NOMO-1 (cell line): ENCODE results near the gene FBXO17.
"Not testable (repeated sequence)": the region's sequence is repeated elsewhere in the genome, so short reads cannot be mapped to it uniquely, and the experiment has no call there.

Source experiments
- DNase-seq, 2 experiments: peaks; one replicate each; lab custom pipeline; 2025; ENCODE audit not compliant: unreplicated experiment in 2 of 2; lab: John Stamatoyannopoulos, UW

Gene FBXO17, protein sequence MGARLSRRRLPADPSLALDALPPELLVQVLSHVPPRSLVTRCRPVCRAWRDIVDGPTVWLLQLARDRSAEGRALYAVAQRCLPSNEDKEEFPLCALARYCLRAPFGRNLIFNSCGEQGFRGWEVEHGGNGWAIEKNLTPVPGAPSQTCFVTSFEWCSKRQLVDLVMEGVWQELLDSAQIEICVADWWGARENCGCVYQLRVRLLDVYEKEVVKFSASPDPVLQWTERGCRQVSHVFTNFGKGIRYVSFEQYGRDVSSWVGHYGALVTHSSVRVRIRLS

GRCh38 chr19:38975214-38975860 lies at the start of gene FBXO17:
Gene FBXO17 (minus strand): TSS chr19:38975742. CDS start chr19:38950319, 25,423 bp downstream.
- no peak for DNase-seq

GRCh38 chr19:39024875-39025641 lies 49.5 kb upstream of the FBXO17 start:
- DNase-seq: no peak

DNA sequence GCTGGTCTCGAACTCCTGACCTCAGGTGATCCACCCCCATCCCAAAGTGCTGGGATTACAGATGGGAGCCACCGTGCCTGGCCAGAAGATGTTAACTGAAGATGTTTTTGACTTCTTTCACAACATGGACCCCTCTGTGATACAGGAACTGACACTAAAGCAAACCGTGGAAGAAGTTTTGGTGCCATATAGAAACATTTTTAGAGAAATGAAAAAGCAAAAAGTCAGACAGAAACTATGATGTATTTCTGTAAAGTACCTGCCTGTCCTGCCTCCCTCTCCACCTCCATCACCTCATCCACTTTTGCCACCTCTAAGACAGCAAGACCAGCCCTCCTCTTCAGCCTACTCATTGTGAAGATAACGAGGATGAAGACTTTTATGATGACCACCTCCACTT lies 45.5 kb upstream of the FBXO17 start:
- DNase-seq: no peak

- no peak for DNase-seq
These were observed 42.1 kb upstream of the FBXO17 start for GRCh38 chr19:39017646-39018045.

- no peak for DNase-seq
These were observed 41.5 kb upstream of the FBXO17 start for GRCh38 chr19:39017026-39017425.

GRCh38 chr19:39014037-39014436 lies 38.5 kb upstream of the FBXO17 start:
- no peak for DNase-seq

GRCh38 chr19:39009001-39009400 lies 33.5 kb upstream of the FBXO17 start:
- DNase-seq: no peak

GRCh38 chr19:39008137-39008536 lies 32.6 kb upstream of the FBXO17 start:
- DNase-seq: no peak

DNA sequence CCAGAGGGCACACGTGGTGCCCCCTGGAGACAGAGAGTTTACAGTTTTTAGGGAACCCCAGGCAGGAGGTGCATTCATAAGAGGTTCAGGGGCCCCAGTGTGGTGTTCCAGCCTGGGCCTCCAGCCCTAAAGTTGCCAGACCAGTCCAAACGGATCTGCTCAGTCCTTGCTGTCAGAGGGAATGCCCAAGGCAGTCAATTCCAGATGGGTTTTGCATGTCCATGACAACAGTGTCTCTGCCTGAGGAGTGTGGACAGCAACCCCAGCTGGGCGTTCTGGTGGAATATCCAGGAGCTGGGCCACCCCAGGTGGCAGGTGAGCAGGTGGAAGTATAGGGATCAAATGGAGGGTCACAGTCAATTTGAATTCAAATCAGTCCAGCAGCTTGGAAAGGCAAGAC lies 31.6 kb upstream of the FBXO17 start:
- DNase-seq: no peak

DNA sequence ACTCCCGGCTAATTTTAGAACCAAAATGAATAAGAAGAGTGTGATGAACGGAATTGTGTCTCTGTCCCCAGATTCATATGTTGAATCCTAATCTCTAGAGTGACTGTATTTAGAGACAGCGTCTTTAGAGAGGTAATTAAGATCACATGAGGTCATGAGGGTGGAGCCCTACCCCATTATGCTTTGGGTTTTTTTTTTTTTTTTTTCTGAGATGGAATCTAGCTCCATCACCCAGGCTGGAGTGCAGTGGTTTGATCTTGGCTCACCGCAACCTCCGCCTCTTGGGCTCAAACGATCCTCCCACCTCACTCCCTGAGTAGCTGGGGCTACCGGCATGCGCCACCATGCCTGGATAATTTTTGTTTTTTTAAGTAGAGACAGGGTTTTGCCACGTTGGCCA lies 28.9 kb upstream of the FBXO17 start:
- no peak for DNase-seq

GRCh38 chr19:39003796-39004195 lies 28.3 kb upstream of the FBXO17 start:
- DNase-seq: no peak

- DNase-seq: no peak
These were observed 27.6 kb upstream of the FBXO17 start for GRCh38 chr19:39003188-39003587.

DNA sequence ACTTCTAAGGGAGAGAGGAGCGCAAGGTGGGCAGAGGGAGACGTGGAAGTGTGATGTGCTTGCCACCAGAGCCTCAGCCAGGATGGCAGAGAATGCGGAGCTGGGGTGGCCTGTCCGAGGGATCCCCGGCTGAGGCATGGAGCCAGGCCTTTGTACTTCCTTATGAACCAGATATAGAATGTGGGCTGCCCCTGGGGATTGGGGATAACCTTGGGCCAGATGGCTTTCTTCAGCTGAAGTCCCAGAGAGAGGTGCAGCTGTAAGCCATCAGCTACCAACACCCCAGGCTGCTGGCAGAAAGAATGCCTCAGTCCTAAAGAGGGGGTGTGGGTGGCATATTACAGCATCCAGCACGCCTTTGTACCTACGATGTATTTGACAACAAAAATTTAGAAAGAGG lies 25.5 kb upstream of the FBXO17 start:
- DNase-seq: no peak

GRCh38 chr19:38997576-38997975 lies 22.0 kb upstream of the FBXO17 start:
- DNase-seq: not testable (repeated sequence)

GRCh38 chr19:38993271-38993670 lies 17.7 kb upstream of the FBXO17 start:
- no peak for DNase-seq

GRCh38 chr19:38990949-38991697 lies 15.6 kb upstream of the FBXO17 start:
- no peak for DNase-seq

- not testable (repeated sequence) for DNase-seq
These were observed 14.1 kb upstream of the FBXO17 start for GRCh38 chr19:38989614-38990013.

DNA sequence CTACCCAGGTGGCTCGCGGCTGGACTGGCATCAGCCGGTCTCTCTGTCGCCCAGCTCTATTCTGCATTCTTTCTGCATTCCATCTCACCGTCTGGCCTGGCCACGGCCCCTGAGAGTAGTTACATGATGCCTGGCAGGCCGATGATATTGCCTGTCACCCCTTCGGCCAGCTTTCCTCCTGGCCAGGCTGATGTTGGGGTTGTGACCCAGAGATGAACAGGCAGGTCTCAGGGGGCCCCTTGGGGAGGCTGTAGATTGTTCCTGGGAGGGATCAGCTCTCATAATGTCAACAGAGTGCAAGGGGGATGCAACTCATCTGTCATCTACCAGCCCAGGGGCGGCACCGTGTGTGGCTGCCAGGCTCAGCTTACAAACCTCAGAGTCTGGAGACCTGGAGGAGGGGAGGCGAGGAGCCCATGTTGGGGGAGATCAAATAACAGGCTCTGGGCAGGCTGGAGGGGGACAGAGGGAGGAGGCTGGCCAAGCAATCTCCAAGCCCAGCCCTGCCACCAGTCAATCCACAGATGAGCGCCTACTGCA lies 13.6 kb upstream of the FBXO17 start:
- no peak for DNase-seq

GRCh38 chr19:38988627-38989026 lies 13.1 kb upstream of the FBXO17 start:
- DNase-seq: not testable (repeated sequence)

DNA sequence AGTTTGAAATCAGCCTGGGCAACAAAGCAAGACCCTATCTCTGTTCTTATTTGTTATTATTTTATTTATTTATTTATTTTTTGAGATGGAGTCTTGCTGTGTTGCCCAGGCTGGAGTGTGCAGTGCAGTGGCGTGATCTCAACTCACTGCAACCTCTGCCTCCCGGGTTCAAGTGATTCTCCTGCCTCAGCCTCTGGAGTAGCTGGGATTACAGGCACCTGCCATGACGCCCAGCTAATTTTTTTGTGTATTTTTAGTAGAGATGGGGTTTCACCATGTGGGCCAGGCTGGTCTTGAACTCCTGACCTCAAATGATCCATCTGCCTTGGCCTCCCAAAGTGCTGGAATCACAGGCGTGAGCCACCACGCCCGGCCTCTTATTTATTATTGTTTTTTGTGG lies 12.2 kb upstream of the FBXO17 start:
- not testable (repeated sequence) for DNase-seq

DNA sequence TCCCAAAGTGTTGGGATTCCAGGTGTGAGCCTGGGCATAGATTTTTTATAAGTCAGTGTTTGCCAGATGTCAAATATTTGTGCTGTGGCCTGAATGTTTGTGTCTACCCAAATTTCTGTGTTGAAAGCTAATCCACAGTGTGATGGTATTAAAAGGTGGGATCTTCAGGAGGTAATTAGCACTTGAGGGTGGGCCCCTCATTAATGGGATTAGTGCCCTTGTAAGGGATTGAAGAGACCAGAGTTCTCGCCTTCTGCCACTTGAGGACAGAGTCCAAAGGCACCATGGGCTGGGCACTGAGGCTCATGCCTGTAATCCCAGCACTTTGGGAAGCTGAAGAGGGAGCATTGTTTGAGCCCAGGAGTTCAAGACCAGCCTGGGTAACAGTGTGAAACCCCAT lies 9.7 kb upstream of the FBXO17 start:
- DNase-seq: no peak
